ENCODE results near the gene CHD5. TPM values are rescaled to one million over a fixed set of nuclear protein-coding genes. Genes with fewer than 3 reads are reported as not detected.

The CHD5 gene
- total RNA-seq, 4 donors from 2014 or later, result 0.19 to 0.24 (median 0.19) TPM; not detected in 1

- no peak for DNase-seq (ENCODE audit: low spot score)
- TF ChIP-seq CTCF (IDR thresholded peaks at IDR 0.05), result no peak
- ATAC-seq (ENCODE audit: low FRiP score), result no peak
These were observed 80.8 kb downstream of the CHD5 start for GRCh38 chr1:6099297-6099696.

- ATAC-seq (ENCODE audit: low FRiP score) (no peak), DNase-seq (ENCODE audit: low spot score) (no peak)
- no peak for TF ChIP-seq CTCF (IDR thresholded peaks at IDR 0.05)
These were observed 81.6 kb downstream of the CHD5 start for GRCh38 chr1:6098303-6099215.

GRCh38 chr1:6097824-6098223 is 82.3 kb downstream of the CHD5 start:
- ATAC-seq (ENCODE audit: low FRiP score) (no peak), DNase-seq (ENCODE audit: low spot score) (no peak)
- TF ChIP-seq CTCF (IDR thresholded peaks at IDR 0.05), result no peak

DNA sequence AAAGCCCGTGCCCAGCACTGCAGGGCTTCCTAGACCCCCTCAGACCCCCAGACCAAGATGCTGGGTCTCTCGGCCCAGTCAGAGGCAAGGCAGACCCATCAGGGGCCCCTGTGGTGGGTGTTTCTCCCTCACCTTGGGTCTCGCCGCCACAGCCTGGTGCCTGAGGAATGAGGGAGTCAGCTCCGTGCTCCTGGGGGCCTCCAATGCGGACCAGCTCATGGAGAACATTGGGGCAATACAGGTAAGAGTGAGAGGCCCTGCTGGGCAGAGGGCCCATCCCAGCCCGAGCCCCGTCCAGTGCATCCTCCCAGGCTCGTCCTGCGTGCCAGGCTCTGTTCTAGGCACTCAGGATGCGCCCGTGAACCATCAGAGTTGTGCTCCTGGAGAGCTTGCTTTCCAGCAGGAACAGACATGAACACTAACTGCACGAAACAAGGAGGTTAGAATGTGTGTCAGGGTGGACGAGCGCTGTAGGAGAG is 83.0 kb downstream of the CHD5 start:
- no peak for TF ChIP-seq CTCF (IDR thresholded peaks at IDR 0.05)
- ATAC-seq (ENCODE audit: low FRiP score), result no peak
- no peak for DNase-seq (ENCODE audit: low spot score)

- ATAC-seq (ENCODE audit: low FRiP score), result no peak
- DNase-seq (ENCODE audit: low spot score), result no peak
- no peak for TF ChIP-seq CTCF (IDR thresholded peaks at IDR 0.05)
These were observed 83.6 kb downstream of the CHD5 start for GRCh38 chr1:6096243-6097116.

DNA sequence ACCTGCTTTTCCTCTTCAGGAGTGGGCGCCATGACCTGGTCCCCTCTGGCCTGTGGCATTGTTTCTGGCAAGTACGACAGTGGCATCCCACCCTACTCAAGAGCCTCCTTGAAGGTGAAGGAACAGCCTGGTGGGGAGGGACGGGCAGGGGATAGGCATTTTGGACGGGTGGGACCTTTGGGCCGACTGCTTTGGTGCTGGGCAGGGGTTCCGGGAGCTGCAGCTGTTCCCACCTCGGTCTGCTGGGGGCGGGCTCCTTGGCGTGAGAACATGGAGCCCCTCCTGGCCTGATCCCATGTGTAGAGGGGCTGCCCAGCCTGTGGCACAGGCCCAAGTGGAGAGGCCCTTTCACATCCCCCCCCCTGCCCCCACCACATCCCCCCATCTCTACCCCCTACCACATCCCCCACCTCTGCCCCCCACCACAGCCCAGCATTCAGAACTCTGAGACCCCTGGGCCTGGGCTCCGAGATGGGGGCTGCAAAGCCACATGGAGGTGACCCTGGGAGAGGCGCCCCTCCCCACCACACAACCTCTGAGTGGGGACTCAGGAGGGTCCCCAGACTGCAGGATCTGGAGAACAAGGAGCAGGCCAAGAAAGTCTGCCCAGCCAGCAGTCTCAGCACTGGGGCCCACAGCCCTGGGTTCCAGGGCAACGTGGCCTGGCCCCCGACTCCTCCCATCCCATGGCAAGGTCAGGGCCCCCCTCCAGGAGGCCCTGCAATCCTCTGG is 84.4 kb downstream of the CHD5 start:
- ATAC-seq (ENCODE audit: low FRiP score) (no peak), DNase-seq (ENCODE audit: low spot score) (no peak)
- no peak for TF ChIP-seq CTCF (IDR thresholded peaks at IDR 0.05)
